Tibial artery (tissue), 4 donors: ENCODE results near the gene ADAM29.

Experiments
- DNase-seq, 2 donors: peaks; one replicate each; pipeline ENCODE4 v3.0.0-alpha.2; 2019
- H3K27ac ChIP-seq, 2 donors: fragments of 200-600 bp; sonication (generic) in 1 of 2; 1 replicate in 1 of 2; 2 replicates in 1 of 2; pipeline ENCODE4 v1.5.1; 2018 to 2019; ENCODE audit warnings: mild to moderate bottlenecking in 1 of 2
- H3K27me3 ChIP-seq, 2 donors: fragments of 200-600 bp; sonication (generic) in 1 of 2; one replicate each; pipeline versions ENCODE4 v1.5.1 to v1.6.0; 2016 to 2019
- H3K36me3 ChIP-seq, 3 donors: fragments of 200-600 bp; sonication (generic) in 2 of 3; one replicate each; pipeline ENCODE4 v1.5.1; 2016 to 2019; ENCODE audit warnings: mild to moderate bottlenecking in 2 of 3
- H3K4me1 ChIP-seq, 4 donors: fragments of 200-600 bp; sonication (generic) in 2 of 4; 1 replicate in 3 of 4; 2 replicates in 1 of 4; pipeline ENCODE4 v1.5.1; 2016 to 2019
- H3K4me3 ChIP-seq, 2 donors: fragments of 200-600 bp; sonication (generic) in 1 of 2; 1 replicate in 1 of 2; 2 replicates in 1 of 2; pipeline ENCODE4 v1.5.1; 2018 to 2019; ENCODE audit warnings: mild to moderate bottlenecking in 2 of 2
- H3K9me3 ChIP-seq, 3 donors: fragments of 200-600 bp; sonication (generic) in 1 of 3; one replicate each; pipeline ENCODE4 v1.5.1; 2016 to 2019
- CTCF ChIP-seq, 2 experiments: fragments of 200-600 bp in 1 of 2; fragments of 450-650 bp in 1 of 2; IDR thresholded peaks; one replicate each; pipeline ENCODE4 v1.5.1; 2017 to 2019; ENCODE audit warnings: antibody characterized with exemption in 2 of 2, mild to moderate bottlenecking in 1 of 2, moderate library complexity in 1 of 2
- intact Hi-C: fragments of 100-400 bp; cut with DNase I; formaldehyde crosslinking; loops from one replicate; pipeline ENCODE4 v1.15.0; 2023; ENCODE audit warnings: low total_unique reads

ADAM29 gene

GRCh38 chr4:174912919-174913543, 5.1 kb upstream of the ADAM29 start:
- no peak for DNase-seq
- Histone ChIP-seq H3K9me3 (peaks cover 0 to 4% (median 0%) of the 10 kb centered on the region in 3 donors), H3K4me1 (no peaks in the 10 kb centered on the region), H3K27ac (no peak overlapping the region), H3K27me3 (no peaks in the 10 kb centered on the region), H3K4me3 (no peak overlapping the region), H3K36me3 (no peaks in the 10 kb centered on the region)
- intact Hi-C loops, result no loop called here
- no peak for TF ChIP-seq CTCF (IDR thresholded peaks at IDR 0.05)

- Histone ChIP-seq H3K4me3 (no peak overlapping the region), H3K36me3 (no peaks in the 10 kb centered on the region), H3K9me3 (no peaks in the 10 kb centered on the region), H3K27me3 (no peaks in the 10 kb centered on the region), H3K4me1 (no peaks in the 10 kb centered on the region), H3K27ac (no peak overlapping the region)
- DNase-seq, result no peak
- TF ChIP-seq CTCF (IDR thresholded peaks at IDR 0.05), result no peak
- intact Hi-C loops, result no loop called here
Observed at GRCh38 chr4:174919886-174920423, 1.8 kb downstream of the ADAM29 start.

GRCh38 chr4:174926958-174927357, 8.8 kb downstream of the ADAM29 start:
- Histone ChIP-seq H3K9me3 (no peaks in the 10 kb centered on the region), H3K4me1 (no peaks in the 10 kb centered on the region), H3K27me3 (no peaks in the 10 kb centered on the region), H3K36me3 (no peaks in the 10 kb centered on the region), H3K4me3 (no peak overlapping the region), H3K27ac (no peak overlapping the region)
- no peak for DNase-seq
- intact Hi-C loops, result no loop called here
- no peak for TF ChIP-seq CTCF (IDR thresholded peaks at IDR 0.05)

GRCh38 chr4:174928174-174928573, 10.0 kb downstream of the ADAM29 start:
- H3K4me3 ChIP-seq, result no peak overlapping the region
- intact Hi-C loops, result no loop called here
- H3K36me3 ChIP-seq, result no peaks in the 10 kb centered on the region
- no peaks in the 10 kb centered on the region for H3K4me1 ChIP-seq
- no peak for DNase-seq
- H3K9me3 ChIP-seq, result no peaks in the 10 kb centered on the region
- H3K27ac ChIP-seq, result no peak overlapping the region
- no peaks in the 10 kb centered on the region for H3K27me3 ChIP-seq
- no peak for TF ChIP-seq CTCF (IDR thresholded peaks at IDR 0.05)

- no peaks in the 10 kb centered on the region for H3K9me3 ChIP-seq
- H3K4me1 ChIP-seq, result no peaks in the 10 kb centered on the region
- no peak overlapping the region for H3K4me3 ChIP-seq
- H3K36me3 ChIP-seq, result no peaks in the 10 kb centered on the region
- TF ChIP-seq CTCF (IDR thresholded peaks at IDR 0.05), result no peak
- H3K27me3 ChIP-seq, result no peaks in the 10 kb centered on the region
- intact Hi-C loops, result no loop called here
- no peak for DNase-seq
- H3K27ac ChIP-seq, result no peak overlapping the region
Observed at GRCh38 chr4:174928575-174929253, 10.6 kb downstream of the ADAM29 start.
